HCT116 (cell line): ENCODE measurements around the gene PSD. TPM values are rescaled to one million over a fixed set of nuclear protein-coding genes. Genes with fewer than 3 reads are reported as not detected.

Experiments
- ATAC-seq: fragments of 200-7000 bp; cut with Tn5 transposase; 2 replicates; pipeline ENCODE4 v1.9.1; 2020; ENCODE audit warnings: mild to moderate bottlenecking, moderate library complexity
- BruUV-seq: library from RNA; stranded (reverse); fragments of 400-500 nt; replicated peaks from 2 replicates; lab custom pipeline; 2021; lab: Mats Ljungman, UMichigan
- CTCF ChIA-PET: fragments of 300-600 bp; sonication (Branson Sonifier 250); formaldehyde crosslinking; loops from one replicate; lab custom pipeline; 2021; ENCODE audit warnings: antibody characterized with exemption; lab: Charles Lee
- POLR2A ChIA-PET: fragments of 300-600, 350-600 bp; sonication (Branson Sonifier 250); formaldehyde crosslinking; loops from one replicate; lab custom pipeline; 2021; ENCODE audit warnings: antibody characterized with exemption; lab: Charles Lee
- RAD21 ChIA-PET, 2 experiments: fragments of 300-600 bp; sonication (Branson Sonifier 250); formaldehyde crosslinking; loops; one replicate each; lab custom pipeline; 2023; ENCODE audit warnings: low total read pairs in 2 of 2; ENCODE audit not compliant: uncharacterized antibody in 2 of 2, unreplicated experiment in 2 of 2, low non-redundant PET in 1 of 2; lab: Charles Lee
- DNase-seq: peaks from one replicate; pipeline ENCODE4 v3.0.0-alpha.2; 2010; ENCODE audit warnings: low read depth, low spot score
- H2AFZ ChIP-seq: fragments of 200-600 bp; shearing (Covaris generic), sonication (generic); 2 replicates; pipeline ENCODE4 v1.6.1; 2017; ENCODE audit warnings: low read depth, mixed run types, mixed read lengths, antibody characterized with exemption, low read length; ENCODE audit not compliant: poor library complexity, severe bottlenecking
- H3K27ac ChIP-seq: 2 replicates; pipeline ENCODE4 v1.5.1; 2012; ENCODE audit warnings: low read depth, low read length
- H3K27me3 ChIP-seq: fragments of 200-600 bp; sonication (generic); 2 replicates; pipeline ENCODE4 v1.6.1; 2016; ENCODE audit warnings: mixed run types, low read length, mixed read lengths; ENCODE audit not compliant: insufficient read depth
- H3K36me3 ChIP-seq, 2 experiments: fragments of 200-500 bp in 1 of 2; fragments of 200-600 bp in 1 of 2; sonication (Bioruptor generic) in 1 of 2; sonication (generic) in 1 of 2; 2 replicates each; pipeline versions ENCODE4 v1.5.1 to v1.6.1; 2014 to 2016; ENCODE audit warnings: low read length in 2 of 2, inconsistent platforms in 1 of 2, mixed read lengths in 1 of 2, mixed run types in 1 of 2; ENCODE audit not compliant: insufficient read depth in 2 of 2, control insufficient read depth in 1 of 2
- H3K4me1 ChIP-seq, 2 experiments: fragments of 200-600 bp in 1 of 2; sonication (generic) in 1 of 2; 2 replicates each; pipeline versions ENCODE4 v1.5.1 to v1.6.1; 2012 to 2017; ENCODE audit warnings: low read length in 2 of 2, inconsistent platforms in 1 of 2, mild to moderate bottlenecking in 1 of 2, mixed read lengths in 1 of 2, mixed run types in 1 of 2, moderate library complexity in 1 of 2; ENCODE audit not compliant: insufficient read depth in 2 of 2, control insufficient read depth in 1 of 2
- H3K4me2 ChIP-seq: fragments of 200-600 bp; sonication (generic); 2 replicates; pipeline ENCODE4 v1.6.1; 2017; ENCODE audit warnings: mixed run types, low read length, mixed read lengths
- H3K4me3 ChIP-seq, 2 experiments: fragments of 200-600 bp in 1 of 2; sonication (generic) in 1 of 2; replicated peaks in 1 of 2; 2 replicates each; pipeline ENCODE4 v1.5.1; 2011 to 2016; ENCODE audit warnings: low read length in 2 of 2, control low read depth in 1 of 2, low read depth in 1 of 2, mild to moderate bottlenecking in 1 of 2, mixed read lengths in 1 of 2, mixed run types in 1 of 2
- H3K79me2 ChIP-seq: fragments of 200-600 bp; sonication (generic); 2 replicates; pipeline ENCODE4 v1.6.1; 2017; ENCODE audit warnings: mild to moderate bottlenecking, mixed run types, low read length, moderate library complexity, mixed read lengths; ENCODE audit not compliant: insufficient read depth
- H3K9ac ChIP-seq: fragments of 200-600 bp; sonication (generic); 2 replicates; pipeline ENCODE4 v1.6.1; 2016; ENCODE audit warnings: low read length, mixed read lengths
- H3K9me2 ChIP-seq: fragments of 200-600 bp; sonication (generic), shearing (Covaris generic); 2 replicates; pipeline ENCODE4 v1.6.1; 2017; ENCODE audit warnings: mixed run types, mild to moderate bottlenecking, moderate library complexity; ENCODE audit not compliant: insufficient read depth
- H3K9me3 ChIP-seq, 2 experiments: fragments of 200-500 bp in 1 of 2; fragments of 200-600 bp in 1 of 2; sonication (Bioruptor generic) in 1 of 2; sonication (generic) in 1 of 2; 2 replicates each; pipeline ENCODE4 v1.6.1; 2014 to 2017; ENCODE audit warnings: low read length in 2 of 2, mixed read lengths in 2 of 2, inconsistent platforms in 1 of 2, low read depth in 1 of 2, mild to moderate bottlenecking in 1 of 2, mixed run types in 1 of 2, moderate library complexity in 1 of 2; ENCODE audit not compliant: control insufficient read depth in 1 of 2, insufficient read depth in 1 of 2
- H4K20me1 ChIP-seq: fragments of 200-600 bp; sonication (generic), shearing (Covaris generic); 2 replicates; pipeline ENCODE4 v1.6.1; 2017; ENCODE audit warnings: mixed run types, mild to moderate bottlenecking, moderate library complexity; ENCODE audit not compliant: insufficient read depth
- ATF3 ChIP-seq: IDR thresholded peaks from 2 replicates; pipeline ENCODE4 v1.6.1; 2012
- CBX3 ChIP-seq: IDR thresholded peaks from 2 replicates; pipeline ENCODE4 v1.6.1; 2012; ENCODE audit warnings: low read depth
- EGR1 ChIP-seq: IDR thresholded peaks from 2 replicates; pipeline ENCODE4 v1.6.1; 2012; ENCODE audit warnings: low read depth
- ELF1 ChIP-seq: IDR thresholded peaks from 2 replicates; pipeline ENCODE4 v1.6.1; 2012; ENCODE audit warnings: low read depth, borderline replicate concordance
- EZH2 ChIP-seq: fragments of 200-600 bp; sonication (generic); IDR thresholded peaks from 2 replicates; pipeline ENCODE4 v1.6.1; 2017; ENCODE audit warnings: antibody characterized with exemption, mixed run types
- EZH2phosphoT487 ChIP-seq: fragments of 200-600 bp; IDR thresholded peaks from 2 replicates; pipeline ENCODE4 v1.6.1; 2018; ENCODE audit warnings: antibody characterized with exemption, borderline replicate concordance
- MAX ChIP-seq: IDR thresholded peaks from 2 replicates; pipeline ENCODE4 v1.6.1; 2012
- POLR2A ChIP-seq: IDR thresholded peaks from 2 replicates; pipeline ENCODE4 v1.7.0; 2011; ENCODE audit warnings: borderline replicate concordance; ENCODE audit not compliant: insufficient read depth, insufficient read length; ENCODE audit errors: extremely low read depth
- POLR2AphosphoS5 ChIP-seq: IDR thresholded peaks from 2 replicates; pipeline ENCODE4 v1.6.1; 2011; ENCODE audit warnings: mild to moderate bottlenecking, low read depth, low read length, moderate library complexity
- RAD21 ChIP-seq: IDR thresholded peaks from 2 replicates; pipeline ENCODE4 v1.6.1; 2012; ENCODE audit warnings: low read depth, mild to moderate bottlenecking
- REST ChIP-seq: IDR thresholded peaks from 2 replicates; pipeline ENCODE4 v1.6.1; 2012; ENCODE audit warnings: low read depth
- SIN3A ChIP-seq: IDR thresholded peaks from 2 replicates; pipeline ENCODE4 v1.6.1; 2012; ENCODE audit warnings: low read depth
- SP1 ChIP-seq: IDR thresholded peaks from 2 replicates; pipeline ENCODE4 v1.6.1; 2012; ENCODE audit warnings: low read depth
- SRF ChIP-seq: IDR thresholded peaks from 2 replicates; pipeline ENCODE4 v1.6.1; 2012; ENCODE audit warnings: low read depth
- TCF7L2 ChIP-seq: IDR thresholded peaks from 2 replicates; pipeline ENCODE4 v1.7.0; 2011; ENCODE audit warnings: borderline replicate concordance, inconsistent platforms; ENCODE audit not compliant: insufficient read depth, insufficient read length; ENCODE audit errors: extremely low read depth
- YY1 ChIP-seq: IDR thresholded peaks from 2 replicates; pipeline ENCODE4 v1.6.1; 2011; ENCODE audit warnings: low read length, low read depth, moderate library complexity, mild to moderate bottlenecking; ENCODE audit not compliant: insufficient replicate concordance; ENCODE audit errors: extremely low read depth
- ZFX ChIP-seq: fragments of 450-650 bp; IDR thresholded peaks from 2 replicates; pipeline ENCODE4 v1.6.1; 2017
- ZNF274 ChIP-seq: fragments of 200-500 bp; sonication (Bioruptor generic); IDR thresholded peaks from 2 replicates; pipeline ENCODE4 v1.6.1; 2014; ENCODE audit warnings: mild to moderate bottlenecking, low read depth, low read length, inconsistent platforms
- intact Hi-C: fragments of 100-400 bp; cut with micrococcal nuclease; formaldehyde crosslinking; loops from 2 replicates; pipeline ENCODE4 v1.10.0; 2022
- total RNA-seq: library from RNA; stranded (reverse); gene quantifications from one replicate; pipeline ENCODE4 v1.2.1, GENCODE V29; 2021; ENCODE audit not compliant: unreplicated experiment
- TF ChIP-seq, protein P1 (sequence below): IDR thresholded peaks from 2 replicates; pipeline ENCODE4 v1.6.1; 2011; ENCODE audit warnings: mild to moderate bottlenecking, low read length, moderate library complexity; ENCODE audit not compliant: insufficient replicate concordance; ENCODE audit errors: extremely low read depth

The PSD gene
- total RNA-seq, 1 experiment from 2014 or later = 9.7 TPM

DNA sequence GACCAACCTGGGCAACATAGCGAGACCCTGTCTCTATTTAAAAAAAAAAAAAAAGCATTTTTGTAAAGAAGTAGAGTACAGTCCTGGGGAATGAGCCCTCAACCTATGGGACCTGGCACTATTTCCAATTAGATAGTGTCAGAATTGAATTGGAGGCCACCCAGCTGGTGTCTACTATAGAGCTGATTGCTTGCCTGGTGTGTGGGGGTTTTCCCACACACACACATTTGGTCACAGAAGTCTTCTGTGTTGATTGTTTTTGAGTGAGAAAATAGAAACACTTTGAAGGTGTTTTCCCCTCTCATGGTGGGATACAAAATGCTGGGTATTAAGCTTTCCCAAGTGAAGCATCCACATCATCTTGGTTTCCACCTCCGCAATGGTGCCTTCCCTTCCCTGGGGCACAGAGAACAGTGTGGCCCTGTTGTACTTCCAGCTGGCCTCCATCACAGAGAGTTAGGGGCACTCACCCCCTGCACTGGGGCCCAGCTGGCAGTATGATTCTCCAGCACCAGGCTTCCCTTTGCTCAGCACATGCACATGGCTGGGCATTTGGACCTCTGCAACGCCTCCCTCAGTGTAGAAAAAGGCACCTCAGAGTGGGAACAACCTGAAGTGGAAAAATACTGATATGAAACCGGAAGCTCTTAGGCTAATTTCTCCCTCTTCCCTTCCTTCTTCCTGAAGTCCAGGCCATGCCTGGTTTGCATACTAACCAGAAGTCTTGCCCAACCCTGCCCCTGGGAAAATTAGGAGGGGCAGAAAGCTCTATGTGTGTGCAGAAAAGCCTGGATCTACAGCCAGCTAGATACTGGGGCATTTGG, 33.8 kb downstream of the PSD start:
- RAD21 ChIA-PET = interaction anchor here in 1 of 2 experiments (0.7 to 1.0 kb wide), 2 partner anchors 14 to 199 kb away, joined by 3 to 5 read pairs; no protein-coding TSS in a partner anchor
- BruUV-seq = no TSS peak
- ATAC-seq = no peak
- no peak for TF ChIP-seq SP1
- no peak for TF ChIP-seq ATF3
- no peak for TF ChIP-seq CBX3
- no peak for TF ChIP-seq EGR1
- TF ChIP-seq POLR2AphosphoS5 = no peak
- no peak for TF ChIP-seq EZH2phosphoT487
- TF ChIP-seq EZH2 = no peak
- TF ChIP-seq POLR2A = no peak
- TF ChIP-seq SRF = no peak
- TF ChIP-seq TCF7L2 = no peak
- TF ChIP-seq YY1 = no peak
- no peak for TF ChIP-seq ZFX
- TF ChIP-seq MAX = no peak
- no peak for TF ChIP-seq REST
- no peak for TF ChIP-seq ELF1
- TF ChIP-seq ZNF274 = no peak
- TF ChIP-seq RAD21 = no peak
- TF ChIP-seq, protein P1, sequence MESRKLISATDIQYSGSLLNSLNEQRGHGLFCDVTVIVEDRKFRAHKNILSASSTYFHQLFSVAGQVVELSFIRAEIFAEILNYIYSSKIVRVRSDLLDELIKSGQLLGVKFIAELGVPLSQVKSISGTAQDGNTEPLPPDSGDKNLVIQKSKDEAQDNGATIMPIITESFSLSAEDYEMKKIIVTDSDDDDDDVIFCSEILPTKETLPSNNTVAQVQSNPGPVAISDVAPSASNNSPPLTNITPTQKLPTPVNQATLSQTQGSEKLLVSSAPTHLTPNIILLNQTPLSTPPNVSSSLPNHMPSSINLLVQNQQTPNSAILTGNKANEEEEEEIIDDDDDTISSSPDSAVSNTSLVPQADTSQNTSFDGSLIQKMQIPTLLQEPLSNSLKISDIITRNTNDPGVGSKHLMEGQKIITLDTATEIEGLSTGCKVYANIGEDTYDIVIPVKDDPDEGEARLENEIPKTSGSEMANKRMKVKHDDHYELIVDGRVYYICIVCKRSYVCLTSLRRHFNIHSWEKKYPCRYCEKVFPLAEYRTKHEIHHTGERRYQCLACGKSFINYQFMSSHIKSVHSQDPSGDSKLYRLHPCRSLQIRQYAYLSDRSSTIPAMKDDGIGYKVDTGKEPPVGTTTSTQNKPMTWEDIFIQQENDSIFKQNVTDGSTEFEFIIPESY = no peak
- no peak for TF ChIP-seq SIN3A

More for the DNA sequence above, 33.8 kb downstream of the PSD start:
- Histone ChIP-seq H3K9me2 (no peaks in the 10 kb centered on the region), H3K4me1 (peaks cover 0 to 1% of the 10 kb centered on the region in 2 experiments; a peak in 2 of 4 replicates), H4K20me1 (no peaks in the 10 kb centered on the region), H3K9me3 (no peaks in the 10 kb centered on the region), H3K27ac (no peak overlapping the region), H2AFZ (no peak overlapping the region), H3K27me3 (no peaks in the 10 kb centered on the region), H3K4me2 (no peak overlapping the region), H3K79me2 (no peaks in the 10 kb centered on the region), H3K4me3 (no peak overlapping the region), H3K9ac (no peak overlapping the region), H3K36me3 (peaks cover 10 to 15% of the 10 kb centered on the region in 2 experiments)
- no peak for DNase-seq
- ChIA-PET POLR2A (interaction anchor here (1.0 kb wide), 1 partner anchor 11 kb away, joined by 3 read pairs; the partner anchor contains the start of gene NFKB2), CTCF (interaction anchor here (1.1 to 3.6 kb wide), 9 partner anchors 9 to 199 kb away, joined by 3 to 41 read pairs (median 9); partner anchors contain the start of genes ACTR1A and NFKB2)
- intact Hi-C loops = no loop called here
